ENCODE measurements around the gene NEU4. TPM values are rescaled to one million over a fixed set of nuclear protein-coding genes. Genes with fewer than 3 reads are reported as not detected.
"Not testable (repeated sequence)": the region's sequence is repeated elsewhere in the genome, so short reads cannot be mapped to it uniquely, and the experiment has no call there.

NEU4 gene
- polyA plus RNA-seq, 1 experiment, result not detected

GRCh38 chr2:241820625-241821384 is 11.8 kb downstream of the NEU4 start:
- H3K36me3 ChIP-seq (ENCODE audit: control insufficient read depth, insufficient read depth, low read length), result no peaks in the 10 kb centered on the region
- no peak for DNase-seq (ENCODE audit: low read depth)
- POLR2A ChIA-PET, result no interaction called here
- no peak overlapping the region for H3K4me3 ChIP-seq (ENCODE audit: low read depth, low read length)
- no peaks in the 10 kb centered on the region; the same call in 1 of the 2 replicates for H3K27me3 ChIP-seq (ENCODE audit: control insufficient read depth, insufficient read depth, low read length)
- TF ChIP-seq CTCF (IDR thresholded peaks at IDR 0.05; ENCODE audit: insufficient read depth, low read depth, low read length), result no peak
- CTCF ChIA-PET, result no interaction called here

DNA sequence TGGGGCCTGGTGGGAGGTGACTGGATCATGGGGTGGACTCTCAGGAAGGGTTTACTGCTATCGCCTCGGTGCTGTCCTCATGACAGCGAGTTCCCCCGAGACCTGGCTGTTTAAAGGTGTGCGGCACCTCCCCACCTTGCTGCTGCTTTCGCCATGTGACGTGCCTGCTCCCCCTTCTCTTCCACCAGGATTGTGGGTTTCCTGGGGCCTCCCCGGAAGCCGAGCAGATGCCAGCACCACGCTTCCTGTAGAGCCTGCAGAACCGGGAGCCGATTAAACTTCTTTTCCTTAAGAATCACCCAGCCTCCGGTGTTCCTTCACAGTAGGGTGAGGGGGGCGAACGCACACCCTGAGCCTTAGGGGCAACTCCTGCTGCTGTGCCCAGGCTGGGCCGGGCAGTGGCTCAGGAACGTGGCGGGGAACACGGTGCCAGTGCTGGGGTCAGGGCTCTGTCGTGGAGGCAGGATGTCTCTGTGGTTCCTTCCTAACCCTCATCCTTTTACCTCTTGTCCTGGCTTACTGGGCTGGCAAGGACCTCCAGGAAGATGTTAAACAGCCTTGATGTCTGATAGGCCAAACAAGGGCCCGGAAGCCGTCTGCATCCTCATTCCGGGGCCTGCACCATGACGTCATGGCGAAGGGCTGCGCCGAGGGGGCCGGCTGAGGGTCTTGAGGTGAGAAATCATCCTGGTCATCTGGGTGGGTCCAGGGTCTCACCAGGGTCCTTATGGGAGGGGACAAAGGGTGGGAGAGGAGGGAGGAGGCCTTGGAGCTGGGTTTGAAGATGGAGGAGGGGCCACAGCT is 12.7 kb downstream of the NEU4 start:
- CTCF ChIA-PET, result no interaction called here
- H3K4me3 ChIP-seq (ENCODE audit: low read depth, low read length), result no peak overlapping the region
- TF ChIP-seq CTCF (IDR thresholded peaks at IDR 0.05; ENCODE audit: insufficient read depth, low read depth, low read length), result no peak
- no peaks in the 10 kb centered on the region for H3K36me3 ChIP-seq (ENCODE audit: control insufficient read depth, insufficient read depth, low read length)
- no peak for DNase-seq (ENCODE audit: low read depth)
- POLR2A ChIA-PET, result no interaction called here
- H3K27me3 ChIP-seq (ENCODE audit: control insufficient read depth, insufficient read depth, low read length), result no peaks in the 10 kb centered on the region; the same call in 1 of the 2 replicates

- POLR2A ChIA-PET, result no interaction called here
- Histone ChIP-seq H3K36me3 (ENCODE audit: control insufficient read depth, insufficient read depth, low read length) (no peaks in the 10 kb centered on the region), H3K27me3 (ENCODE audit: control insufficient read depth, insufficient read depth, low read length) (no peaks in the 10 kb centered on the region; the same call in 1 of the 2 replicates), H3K4me3 (ENCODE audit: low read depth, low read length) (no peak overlapping the region)
- no peak for DNase-seq (ENCODE audit: low read depth)
- TF ChIP-seq CTCF (IDR thresholded peaks at IDR 0.05; ENCODE audit: insufficient read depth, low read depth, low read length), result no peak
- CTCF ChIA-PET, result no interaction called here
These were observed 13.3 kb downstream of the NEU4 start for GRCh38 chr2:241822264-241822623.

DNA sequence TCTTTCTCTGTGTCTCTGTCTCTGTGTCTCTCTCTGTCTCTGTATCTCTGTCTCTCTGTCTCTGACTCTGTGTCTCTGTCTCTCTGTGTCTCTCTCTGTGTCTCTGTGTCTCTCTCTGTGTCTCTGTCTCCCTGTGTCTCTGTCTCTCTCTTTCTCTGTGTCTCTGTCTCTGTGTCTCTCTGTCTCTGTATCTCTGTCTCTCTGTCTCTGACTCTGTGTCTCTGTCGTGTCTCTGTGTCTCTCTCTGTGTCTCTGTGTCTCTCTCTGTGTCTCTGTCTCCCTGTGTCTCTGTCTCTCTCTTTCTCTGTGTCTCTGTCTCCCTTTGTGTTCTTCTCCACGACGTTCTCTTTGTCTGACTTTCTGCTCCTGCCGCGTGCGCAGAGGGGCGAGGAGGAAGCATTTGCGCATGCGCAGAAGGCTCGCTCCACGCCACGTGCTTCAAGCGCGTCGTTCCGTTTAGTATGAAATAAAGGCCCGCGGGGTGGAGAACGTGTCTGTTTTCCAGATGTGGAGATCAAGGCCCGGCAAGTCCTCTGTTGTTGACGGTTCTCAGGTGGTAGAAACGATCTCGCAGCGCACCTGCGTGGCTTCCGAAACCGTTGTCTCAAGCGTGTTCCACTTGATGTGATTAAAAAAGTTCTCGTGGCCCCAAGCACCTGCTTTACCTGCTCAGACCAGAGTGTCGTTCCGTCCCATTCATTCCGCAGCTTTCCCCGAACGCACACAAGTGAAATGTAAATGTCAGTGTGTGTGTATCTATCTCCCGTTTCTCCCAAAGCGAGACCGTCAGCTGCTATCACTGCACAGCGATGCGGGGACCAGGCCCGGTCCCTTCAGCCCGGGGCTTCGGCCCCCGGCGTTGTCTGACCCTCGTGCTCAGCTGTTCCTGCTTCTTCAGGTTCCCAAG is 14.8 kb downstream of the NEU4 start:
- POLR2A ChIA-PET; H3K4me3 ChIP-seq (ENCODE audit: low read depth, low read length); DNase-seq (ENCODE audit: low read depth); H3K36me3 ChIP-seq (ENCODE audit: control insufficient read depth, insufficient read depth, low read length); H3K27me3 ChIP-seq (ENCODE audit: control insufficient read depth, insufficient read depth, low read length): not testable (repeated sequence)
- CTCF ChIA-PET, result interaction anchor here (0.9 kb wide), 1 partner anchor 18 kb away, joined by 3 read pairs; no protein-coding TSS in a partner anchor

DNA sequence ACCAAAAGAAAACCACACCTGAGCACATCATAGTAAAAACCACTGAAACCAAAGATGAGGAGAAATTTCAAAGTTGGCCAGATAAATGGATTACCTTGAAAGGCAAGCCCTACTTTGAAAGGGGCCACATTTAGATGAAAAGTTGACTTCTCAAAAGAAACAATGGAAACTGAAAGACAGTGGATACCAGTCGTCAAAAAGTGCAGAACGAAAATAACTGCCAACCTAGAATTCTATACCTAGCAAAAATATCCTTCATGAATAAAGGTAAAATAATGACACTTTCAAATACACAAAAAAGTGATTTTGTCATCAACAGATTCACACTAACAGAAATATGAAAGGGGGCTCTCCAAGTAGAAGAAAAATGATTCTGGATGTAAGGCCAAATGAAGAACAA is 18.4 kb downstream of the NEU4 start:
- H3K36me3 ChIP-seq (ENCODE audit: control insufficient read depth, insufficient read depth, low read length), result no peaks in the 10 kb centered on the region
- POLR2A ChIA-PET, result no interaction called here
- DNase-seq (ENCODE audit: low read depth), result no peak
- no peak for TF ChIP-seq CTCF (IDR thresholded peaks at IDR 0.05; ENCODE audit: insufficient read depth, low read depth, low read length)
- no peaks in the 10 kb centered on the region for H3K27me3 ChIP-seq (ENCODE audit: control insufficient read depth, insufficient read depth, low read length)
- CTCF ChIA-PET, result no interaction called here
- no peak overlapping the region for H3K4me3 ChIP-seq (ENCODE audit: low read depth, low read length)
